A172 (cell line): ENCODE results near the gene PIK3R5. TPM values are rescaled to one million over a fixed set of nuclear protein-coding genes. Genes with fewer than 3 reads are reported as not detected.
"Not testable (repeated sequence)": the region's sequence is repeated elsewhere in the genome, so short reads cannot be mapped to it uniquely, and the experiment has no call there.

ENCODE experiments used
- DNase-seq: peaks from one replicate; pipeline ENCODE4 v3.0.0-alpha.2; 2015; ENCODE audit warnings: low spot score
- total RNA-seq: library from RNA; depleted of rRNA; stranded (reverse); fragments of >200 nt; shearing (Covaris generic); gene quantifications from 2 replicates; pipeline ENCODE4 v1.2.3, GENCODE V29; 2014; rRNA removed

PIK3R5 gene
- 0.14 TPM in 1 of 2 replicates, not detected in the other for total RNA-seq

- no peak for DNase-seq
These were observed at the start of gene PIK3R5 for GRCh38 chr17:8965394-8966168. Gene PIK3R5, minus strand, starts transcription at chr17:8965707. Its CDS starts 54,213 bp downstream, at chr17:8911494.

- no peak for DNase-seq
These were observed 45.5 kb upstream of the PIK3R5 start for GRCh38 chr17:9011001-9011400.

GRCh38 chr17:9009737-9010136 is 44.2 kb upstream of the PIK3R5 start:
- peak; percentile 29 for DNase-seq

DNA sequence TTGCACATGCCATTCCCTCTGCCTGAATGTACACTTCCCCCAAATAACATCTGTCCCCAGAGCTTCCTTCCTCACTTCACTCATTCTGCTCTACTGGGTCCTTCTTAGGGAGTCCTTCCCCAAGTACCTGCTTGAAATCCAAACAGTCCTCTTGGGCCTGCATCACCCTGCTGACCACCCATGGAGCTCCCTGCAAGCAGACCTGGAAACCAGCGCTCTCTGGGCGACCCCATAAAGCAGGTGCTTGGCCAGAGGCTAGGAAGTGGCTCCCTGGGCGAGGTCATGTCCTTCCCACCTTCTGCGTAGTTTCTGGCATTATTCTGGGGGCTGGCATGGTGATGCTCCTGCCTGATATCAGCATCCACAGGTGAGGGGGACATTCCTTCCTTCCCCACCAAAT is 43.6 kb upstream of the PIK3R5 start:
- DNase-seq, result no peak

DNA sequence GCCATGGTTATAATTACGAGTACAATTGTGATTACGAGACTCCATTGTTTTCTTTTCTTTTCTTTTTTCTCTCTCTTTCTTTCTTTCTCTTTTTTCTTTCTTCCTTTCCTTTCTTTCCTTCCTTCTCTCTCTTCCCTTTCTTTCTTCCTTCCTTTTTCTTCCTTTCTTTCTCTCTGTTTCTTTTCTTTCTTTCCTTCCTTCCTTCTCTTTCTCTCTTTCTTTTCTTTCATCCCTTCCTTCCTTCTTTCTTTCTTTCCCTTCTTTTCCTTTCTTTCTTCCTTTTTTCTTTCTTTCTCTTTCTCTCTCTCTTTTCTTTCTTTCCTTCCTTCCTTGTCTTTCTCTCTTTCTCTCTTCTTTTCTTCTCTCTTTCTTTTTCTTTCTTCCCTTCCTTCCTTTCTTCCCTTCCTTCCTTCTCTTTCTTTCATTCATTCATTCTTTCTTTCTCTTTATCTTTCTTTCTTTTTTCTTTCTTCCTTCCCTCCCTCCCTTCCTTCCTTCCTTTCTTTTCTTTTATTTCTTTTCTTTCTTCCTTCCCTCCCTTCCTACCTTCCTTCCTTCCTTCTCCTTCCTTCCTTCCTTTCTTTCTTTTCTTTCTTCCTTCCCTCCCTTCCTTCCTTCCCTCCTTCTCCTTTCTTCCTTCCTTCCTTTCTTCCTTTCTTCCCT is 41.7 kb upstream of the PIK3R5 start:
- no peak for DNase-seq

GRCh38 chr17:9006175-9006767 is 40.8 kb upstream of the PIK3R5 start:
- DNase-seq, result no peak

- no peak for DNase-seq
These were observed 39.4 kb upstream of the PIK3R5 start for GRCh38 chr17:9004961-9005285.

DNA sequence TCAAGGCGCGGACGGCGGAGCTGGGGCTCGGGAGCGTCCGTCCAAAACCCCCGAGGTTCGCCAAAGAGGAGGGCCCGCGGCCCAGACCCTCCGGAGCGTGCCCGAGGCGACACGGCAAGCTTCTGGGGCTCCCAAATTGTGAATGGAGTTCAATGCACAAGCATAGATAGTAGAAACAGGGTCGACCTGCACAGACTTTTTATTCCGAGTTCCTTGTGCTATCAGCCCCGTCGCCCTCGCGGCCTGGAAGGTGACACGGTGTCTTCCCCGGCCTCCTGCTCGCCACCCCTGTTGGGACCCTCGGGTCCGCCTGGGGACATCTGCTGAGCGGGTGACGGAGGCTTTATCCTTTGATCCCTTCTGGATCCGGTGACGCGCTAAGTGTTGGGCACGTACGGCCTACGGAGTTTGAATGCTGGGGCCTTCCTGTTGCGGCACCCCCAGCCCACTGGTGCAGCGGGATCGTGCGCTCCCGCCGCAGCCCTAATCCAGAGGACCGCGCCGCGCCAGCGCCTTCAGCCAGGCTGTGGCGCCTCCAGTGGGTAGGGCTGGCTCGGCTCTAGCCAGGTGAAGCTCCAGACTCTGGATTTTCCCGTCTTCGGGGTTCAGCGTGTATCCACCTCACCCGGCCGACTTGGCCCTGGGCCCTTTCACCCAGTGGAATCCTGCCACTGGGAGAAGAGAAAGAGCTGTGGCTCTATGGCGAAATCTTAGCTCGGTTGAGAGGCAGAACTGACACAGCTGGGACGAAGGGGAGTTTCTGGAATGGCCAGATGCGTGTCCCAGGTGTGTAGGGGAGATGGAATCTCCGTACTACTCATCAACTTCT is 38.8 kb upstream of the PIK3R5 start:
- DNase-seq, result no peak

DNA sequence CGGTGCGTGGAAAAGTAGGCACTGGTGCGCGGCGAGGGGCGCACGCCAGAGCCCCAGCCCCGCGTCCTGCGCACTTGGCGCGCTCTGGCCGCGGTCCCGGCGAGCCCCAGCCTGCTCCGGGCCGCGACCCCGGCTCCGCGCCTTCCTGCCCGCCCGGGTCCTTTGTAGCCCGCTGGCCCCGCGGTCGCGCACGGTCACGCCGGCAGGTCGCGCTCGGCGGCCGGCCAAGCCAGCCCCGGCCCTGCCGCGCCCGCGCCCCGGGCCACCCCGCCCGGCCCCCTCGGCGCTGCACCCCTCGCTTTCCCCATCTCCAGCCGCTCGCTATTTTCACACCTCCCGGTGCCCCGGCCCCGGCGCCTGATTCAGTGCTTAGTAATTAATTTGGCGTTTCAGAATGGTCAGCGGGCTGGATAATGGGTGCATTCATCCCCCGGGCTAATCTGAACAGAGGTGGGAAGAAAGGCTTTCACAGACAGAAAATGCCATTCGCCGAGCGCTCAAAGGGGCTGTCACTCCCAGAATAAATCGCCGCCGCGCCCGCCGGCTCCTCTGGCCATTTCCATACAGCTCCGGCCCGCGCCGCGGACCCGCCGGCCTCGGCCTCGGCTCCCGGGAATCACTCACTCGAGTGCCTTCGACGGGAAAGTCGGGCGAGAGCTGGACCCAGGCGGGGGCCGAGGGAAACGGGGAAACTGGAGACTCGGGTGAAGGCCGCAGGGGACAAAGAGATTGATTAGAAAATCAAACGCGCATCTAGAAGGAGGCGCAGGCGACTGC is 38.0 kb upstream of the PIK3R5 start:
- DNase-seq, result no peak

- no peak for DNase-seq
These were observed 37.3 kb upstream of the PIK3R5 start for GRCh38 chr17:9002606-9003354.

GRCh38 chr17:9002227-9002605 is 36.7 kb upstream of the PIK3R5 start:
- no peak for DNase-seq

DNA sequence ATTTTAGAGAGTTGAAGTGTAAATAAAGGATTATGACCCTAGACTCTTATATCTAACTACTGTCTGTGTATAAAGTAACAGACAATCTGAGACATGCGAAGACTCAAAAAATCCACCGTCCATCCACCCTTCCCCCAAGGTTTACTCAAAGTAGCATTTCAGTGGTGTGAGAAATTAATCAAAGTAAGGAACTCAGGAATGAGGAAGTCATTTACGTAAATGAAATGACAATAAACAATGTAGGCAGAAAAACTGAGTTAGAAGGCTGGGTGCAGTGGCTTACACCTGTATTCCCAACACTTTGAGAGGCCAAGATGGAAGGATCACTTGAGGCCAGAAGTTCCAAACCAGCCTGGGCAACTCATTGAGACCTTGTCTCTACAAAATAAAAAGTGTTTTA is 36.1 kb upstream of the PIK3R5 start:
- DNase-seq, result no peak

- peak; percentile 54 for DNase-seq
These were observed 32.6 kb upstream of the PIK3R5 start for GRCh38 chr17:8997994-8998628.

GRCh38 chr17:8995711-8996110 is 30.2 kb upstream of the PIK3R5 start:
- no peak for DNase-seq

DNA sequence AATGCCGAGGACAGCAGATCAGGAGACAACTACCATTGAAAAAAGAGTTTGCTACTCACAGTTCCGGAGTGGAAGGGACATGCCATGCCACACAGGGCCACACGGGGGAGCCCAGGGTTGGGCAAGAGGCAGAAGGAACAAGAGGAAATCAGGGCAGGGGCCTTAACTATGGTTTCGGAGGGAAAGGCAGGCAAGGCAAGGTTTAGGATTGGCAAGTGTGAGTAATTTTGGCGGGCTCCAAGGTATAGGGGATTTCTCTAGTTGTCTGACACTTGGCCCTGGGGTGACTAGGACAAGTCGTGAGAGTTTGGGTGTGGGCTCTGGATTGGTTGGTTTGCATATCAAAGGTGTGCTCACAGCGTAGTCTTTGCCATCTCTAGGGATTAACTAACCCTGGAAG is 28.8 kb upstream of the PIK3R5 start:
- peak; percentile 41 for DNase-seq

- DNase-seq, result peak; percentile 29
These were observed 26.2 kb upstream of the PIK3R5 start for GRCh38 chr17:8991514-8992285.

DNA sequence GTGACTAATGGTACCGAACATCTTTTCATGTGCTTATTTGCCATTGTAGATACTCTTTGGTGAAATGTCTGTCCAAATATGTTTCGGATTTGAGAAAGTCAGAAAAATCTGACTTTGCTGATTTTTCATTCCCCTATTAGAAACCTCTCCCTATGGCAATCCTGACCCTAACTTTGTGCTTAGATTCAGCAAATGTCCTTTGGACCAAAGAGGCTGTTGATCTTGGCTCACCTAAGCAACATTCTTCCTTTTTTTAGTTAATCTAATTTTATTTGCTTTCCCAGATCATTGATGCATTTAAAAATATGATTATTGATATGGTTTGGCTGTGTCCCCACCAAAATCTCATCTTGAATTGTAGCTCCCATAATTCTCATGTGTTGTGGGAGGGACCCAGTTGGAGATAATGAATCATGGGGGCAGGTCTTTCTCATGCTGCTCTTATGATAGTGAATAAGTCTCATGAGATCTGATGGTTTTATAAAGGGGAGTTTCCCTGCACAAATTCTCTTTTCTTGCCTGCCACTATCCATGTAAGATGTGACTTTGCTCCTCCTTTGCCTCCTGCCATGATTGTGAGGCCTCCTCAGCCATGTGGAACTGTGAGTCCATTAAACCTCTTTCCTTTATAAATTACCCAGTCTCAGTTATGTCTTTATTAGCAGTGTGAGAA is 22.9 kb upstream of the PIK3R5 start:
- DNase-seq, result not testable (repeated sequence)

DNA sequence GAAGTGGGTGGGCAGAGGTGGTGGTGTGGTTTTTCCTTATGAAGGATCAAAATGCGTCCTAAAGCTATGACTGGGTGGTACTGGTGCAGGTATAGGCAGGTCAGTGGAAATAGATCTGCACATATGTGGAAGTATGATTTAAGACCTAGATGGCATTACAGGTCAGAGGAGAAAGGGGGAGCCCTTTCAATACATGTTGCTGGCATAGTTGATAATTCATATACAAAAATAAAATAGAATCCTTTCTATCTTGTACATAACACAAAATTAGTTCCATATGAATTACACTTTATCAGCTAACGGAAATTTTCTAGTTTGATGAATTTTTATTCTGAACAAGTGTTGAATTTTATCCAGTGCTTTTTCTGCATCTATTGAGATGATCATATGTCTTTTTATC is 20.8 kb upstream of the PIK3R5 start:
- DNase-seq, result no peak
